ENCODE measurements around the gene DNAH6.

DNAH6 gene

GRCh38 chr2:84654414-84654813 lies 138.1 kb downstream of the DNAH6 start:
- DNase-seq (ENCODE audit: low read depth, low spot score) = no peak
- in situ Hi-C loops (cut with HindIII; ENCODE audit: low sequenced_read_pairs) = no loop called here
- H3K4me3 ChIP-seq (ENCODE audit: low read depth, low read length) = no peak overlapping the region
- TF ChIP-seq, protein P1, sequence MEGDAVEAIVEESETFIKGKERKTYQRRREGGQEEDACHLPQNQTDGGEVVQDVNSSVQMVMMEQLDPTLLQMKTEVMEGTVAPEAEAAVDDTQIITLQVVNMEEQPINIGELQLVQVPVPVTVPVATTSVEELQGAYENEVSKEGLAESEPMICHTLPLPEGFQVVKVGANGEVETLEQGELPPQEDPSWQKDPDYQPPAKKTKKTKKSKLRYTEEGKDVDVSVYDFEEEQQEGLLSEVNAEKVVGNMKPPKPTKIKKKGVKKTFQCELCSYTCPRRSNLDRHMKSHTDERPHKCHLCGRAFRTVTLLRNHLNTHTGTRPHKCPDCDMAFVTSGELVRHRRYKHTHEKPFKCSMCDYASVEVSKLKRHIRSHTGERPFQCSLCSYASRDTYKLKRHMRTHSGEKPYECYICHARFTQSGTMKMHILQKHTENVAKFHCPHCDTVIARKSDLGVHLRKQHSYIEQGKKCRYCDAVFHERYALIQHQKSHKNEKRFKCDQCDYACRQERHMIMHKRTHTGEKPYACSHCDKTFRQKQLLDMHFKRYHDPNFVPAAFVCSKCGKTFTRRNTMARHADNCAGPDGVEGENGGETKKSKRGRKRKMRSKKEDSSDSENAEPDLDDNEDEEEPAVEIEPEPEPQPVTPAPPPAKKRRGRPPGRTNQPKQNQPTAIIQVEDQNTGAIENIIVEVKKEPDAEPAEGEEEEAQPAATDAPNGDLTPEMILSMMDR (IDR thresholded peaks at IDR 0.05; ENCODE audit: low read depth, low read length) = no peak

GRCh38 chr2:84669122-84669521 lies 152.8 kb downstream of the DNAH6 start:
- no peak overlapping the region for H3K4me3 ChIP-seq (ENCODE audit: low read depth, low read length)
- in situ Hi-C loops (cut with HindIII; ENCODE audit: low sequenced_read_pairs) = no loop called here
- TF ChIP-seq, protein P1 (IDR thresholded peaks at IDR 0.05; ENCODE audit: low read depth, low read length) = no peak
- DNase-seq (ENCODE audit: low read depth, low spot score) = no peak

- TF ChIP-seq, protein P1 (IDR thresholded peaks at IDR 0.05; ENCODE audit: low read depth, low read length) = no peak
- no peak overlapping the region for H3K4me3 ChIP-seq (ENCODE audit: low read depth, low read length)
- in situ Hi-C loops (cut with HindIII; ENCODE audit: low sequenced_read_pairs) = no loop called here
- DNase-seq (ENCODE audit: low read depth, low spot score) = no peak
Measured at GRCh38 chr2:84674099-84674498, 157.8 kb downstream of the DNAH6 start.

DNA sequence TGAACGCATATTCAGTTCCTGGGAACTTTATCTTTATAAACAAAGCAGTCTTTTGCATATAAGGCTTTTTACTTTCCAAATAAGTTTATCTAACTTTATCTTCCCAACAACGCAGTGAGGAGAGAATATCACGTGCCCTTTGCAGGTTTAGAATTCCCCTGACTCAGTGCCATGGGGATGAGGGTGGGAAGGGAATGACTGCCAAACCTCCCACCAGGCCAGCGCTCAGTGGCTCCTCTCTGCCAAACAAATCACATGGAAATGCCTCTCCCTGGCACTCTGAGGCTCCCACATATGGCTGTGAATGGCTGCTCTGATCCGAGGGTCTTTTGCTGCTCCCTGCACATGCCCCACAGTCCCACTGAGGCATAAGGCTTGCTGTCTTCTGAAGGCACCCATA lies 158.3 kb downstream of the DNAH6 start:
- no peak for DNase-seq (ENCODE audit: low read depth, low spot score)
- H3K4me3 ChIP-seq (ENCODE audit: low read depth, low read length) = no peak overlapping the region
- in situ Hi-C loops (cut with HindIII; ENCODE audit: low sequenced_read_pairs) = no loop called here
- TF ChIP-seq, protein P1 (IDR thresholded peaks at IDR 0.05; ENCODE audit: low read depth, low read length) = no peak

GRCh38 chr2:84676295-84676694 lies 160.0 kb downstream of the DNAH6 start:
- peak; percentile 11 for DNase-seq (ENCODE audit: low read depth, low spot score)
- TF ChIP-seq, protein P1 (IDR thresholded peaks at IDR 0.05; ENCODE audit: low read depth, low read length) = no peak
- in situ Hi-C loops (cut with HindIII; ENCODE audit: low sequenced_read_pairs) = no loop called here
- no peak overlapping the region for H3K4me3 ChIP-seq (ENCODE audit: low read depth, low read length)

DNA sequence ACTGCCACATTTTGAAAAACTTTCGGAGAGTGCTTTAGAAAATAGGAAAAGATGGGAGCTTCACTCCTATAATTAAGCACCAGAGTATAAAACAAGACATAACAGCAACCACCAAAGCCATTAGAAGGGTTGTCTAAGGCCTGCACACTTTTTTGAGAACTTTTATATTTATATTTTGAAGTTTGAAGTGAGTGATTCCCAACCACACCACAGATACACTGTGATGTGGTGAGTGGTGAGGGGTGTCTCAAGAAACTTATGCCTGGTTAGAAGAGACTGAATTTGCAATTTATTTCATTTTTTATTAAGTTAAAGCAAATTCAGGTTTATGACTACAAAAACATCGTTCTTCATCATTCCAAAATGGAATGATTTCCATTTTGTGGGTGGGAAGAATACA lies 161.9 kb downstream of the DNAH6 start:
- H3K4me3 ChIP-seq (ENCODE audit: low read depth, low read length) = no peak overlapping the region
- TF ChIP-seq, protein P1 (IDR thresholded peaks at IDR 0.05; ENCODE audit: low read depth, low read length) = no peak
- in situ Hi-C loops (cut with HindIII; ENCODE audit: low sequenced_read_pairs) = no loop called here
- DNase-seq (ENCODE audit: low read depth, low spot score) = no peak
